GM18505 (cell line): ENCODE data around the gene C1QTNF9.

Experiments used
- ATAC-seq: cut with Tn5 transposase; IDR thresholded peaks from one replicate; pipeline ENCODE4 v1.9.1; 2021; ENCODE audit not compliant: unreplicated experiment
- POLR2A ChIP-seq: IDR thresholded peaks from 4 replicates; pipeline ENCODE4 v1.6.1; 2011; ENCODE audit warnings: borderline replicate concordance; ENCODE audit not compliant: insufficient read depth, insufficient read length; ENCODE audit errors: extremely low read depth

C1QTNF9 gene

DNA sequence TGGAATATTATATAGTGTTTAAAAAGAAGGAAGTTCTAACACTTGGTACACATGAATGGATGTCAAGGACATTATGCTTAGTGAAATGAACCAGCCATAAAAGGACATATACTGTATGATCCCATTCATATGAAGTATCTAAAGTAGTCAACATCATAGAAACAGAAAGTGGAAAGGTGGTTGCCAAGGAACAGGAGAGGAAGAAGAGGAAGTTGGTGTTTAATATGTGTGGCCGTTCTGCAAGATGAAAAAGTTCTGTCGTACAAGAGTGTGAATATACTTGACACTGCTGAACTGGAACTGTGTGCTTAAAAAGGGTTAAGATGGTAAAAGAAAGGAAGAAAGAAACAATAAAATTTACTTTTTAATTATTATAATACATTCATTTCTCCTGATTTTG, 33.1 kb upstream of the C1QTNF9 start:
- TF ChIP-seq POLR2A, result no peak
- ATAC-seq, result no peak

DNA sequence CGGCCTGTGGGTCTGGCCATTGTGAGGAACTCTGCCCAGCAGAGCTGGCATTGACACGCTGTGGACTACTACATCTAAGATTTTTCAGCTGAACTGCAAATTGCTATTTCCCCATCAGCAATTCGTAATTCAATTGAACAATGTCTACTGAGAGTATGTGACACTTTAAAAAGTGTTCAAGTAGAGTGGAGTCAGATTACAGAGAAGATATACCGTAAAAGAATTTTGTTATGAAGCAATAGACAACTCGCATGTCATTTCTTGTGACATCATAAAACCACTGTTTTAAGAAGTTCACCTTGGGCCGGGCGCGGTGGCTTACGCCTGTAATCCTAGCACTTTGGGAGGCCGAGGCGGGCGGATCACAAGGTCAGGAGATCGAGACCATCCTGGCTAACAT, 32.5 kb upstream of the C1QTNF9 start:
- no peak for TF ChIP-seq POLR2A
- ATAC-seq, result no peak

DNA sequence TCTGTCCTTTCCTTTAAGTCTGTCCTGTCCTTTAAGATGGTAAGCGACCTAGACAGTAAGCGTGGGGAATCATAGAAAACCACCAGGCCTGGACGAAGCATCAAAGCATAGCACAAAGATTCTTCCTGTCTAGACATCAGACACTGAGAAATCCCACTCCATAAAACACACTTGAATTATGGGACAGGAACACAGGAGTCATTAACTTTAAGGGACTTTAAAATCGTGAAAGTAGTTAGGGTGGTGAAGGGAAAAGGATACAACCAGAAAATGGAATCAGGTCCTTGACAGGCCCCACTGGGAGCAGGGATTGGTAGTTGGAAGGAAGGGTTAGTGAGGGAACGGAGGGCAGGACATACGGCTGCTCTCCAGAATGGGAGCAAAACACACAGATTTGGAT, 31.6 kb upstream of the C1QTNF9 start:
- ATAC-seq, result no peak
- no peak for TF ChIP-seq POLR2A

DNA sequence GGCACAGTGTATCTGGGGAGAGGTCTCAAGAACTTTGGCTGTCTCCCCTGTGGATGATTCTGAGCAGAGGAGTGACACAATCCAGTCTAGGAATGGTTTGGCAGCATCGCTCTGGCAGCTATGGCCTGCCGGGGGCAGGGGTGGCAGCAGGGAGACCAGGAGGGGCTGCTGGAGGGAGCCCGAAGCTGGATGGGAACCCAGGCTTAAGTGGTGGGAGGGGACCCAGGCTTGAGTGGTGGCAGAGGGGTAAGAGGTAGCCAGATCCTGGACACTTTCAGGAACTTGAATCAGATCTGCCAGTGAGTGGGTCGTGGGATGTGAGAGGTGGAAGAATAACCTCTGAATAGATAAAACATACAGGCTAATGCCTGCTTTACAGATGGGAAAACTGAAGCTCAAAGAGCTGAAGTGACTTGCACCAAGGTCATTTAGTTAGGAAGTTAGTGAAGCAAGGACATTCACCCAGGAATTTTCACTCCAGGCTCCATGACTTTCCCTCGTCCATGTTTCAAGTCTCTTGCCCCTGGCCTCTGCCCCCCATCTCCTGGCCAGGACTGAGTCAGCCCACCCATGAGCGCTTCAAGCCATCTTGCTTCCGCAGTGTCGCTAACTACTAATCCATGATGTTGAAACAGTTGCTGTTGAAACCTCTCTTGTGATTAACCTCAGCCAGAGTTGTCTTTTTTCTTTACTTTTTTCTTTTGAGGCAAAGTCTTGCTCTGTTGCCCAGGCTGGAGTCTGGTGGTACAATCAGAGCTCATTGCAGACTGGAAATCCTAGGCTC, 29.9 kb upstream of the C1QTNF9 start:
- no peak for TF ChIP-seq POLR2A
- no peak for ATAC-seq

DNA sequence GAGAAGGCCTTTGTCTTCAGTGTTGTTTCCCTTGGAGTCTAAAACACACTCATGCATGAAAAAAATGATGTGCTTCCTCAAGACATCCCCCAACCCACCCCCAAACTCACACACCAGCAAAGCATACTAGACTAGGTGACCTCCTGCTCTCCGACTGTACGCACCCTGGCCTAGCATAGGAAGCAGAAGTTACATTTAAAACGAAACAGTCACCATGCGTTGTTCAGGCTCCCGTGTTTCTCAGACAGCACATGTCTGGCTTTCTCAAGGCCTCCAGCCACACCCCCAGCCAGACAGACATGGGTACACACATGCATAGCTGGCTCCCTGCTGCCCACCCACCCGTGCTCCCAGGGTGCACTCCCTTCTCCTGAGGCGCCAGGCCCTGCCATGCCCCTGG, 28.7 kb upstream of the C1QTNF9 start:
- no peak for TF ChIP-seq POLR2A
- ATAC-seq, result no peak

DNA sequence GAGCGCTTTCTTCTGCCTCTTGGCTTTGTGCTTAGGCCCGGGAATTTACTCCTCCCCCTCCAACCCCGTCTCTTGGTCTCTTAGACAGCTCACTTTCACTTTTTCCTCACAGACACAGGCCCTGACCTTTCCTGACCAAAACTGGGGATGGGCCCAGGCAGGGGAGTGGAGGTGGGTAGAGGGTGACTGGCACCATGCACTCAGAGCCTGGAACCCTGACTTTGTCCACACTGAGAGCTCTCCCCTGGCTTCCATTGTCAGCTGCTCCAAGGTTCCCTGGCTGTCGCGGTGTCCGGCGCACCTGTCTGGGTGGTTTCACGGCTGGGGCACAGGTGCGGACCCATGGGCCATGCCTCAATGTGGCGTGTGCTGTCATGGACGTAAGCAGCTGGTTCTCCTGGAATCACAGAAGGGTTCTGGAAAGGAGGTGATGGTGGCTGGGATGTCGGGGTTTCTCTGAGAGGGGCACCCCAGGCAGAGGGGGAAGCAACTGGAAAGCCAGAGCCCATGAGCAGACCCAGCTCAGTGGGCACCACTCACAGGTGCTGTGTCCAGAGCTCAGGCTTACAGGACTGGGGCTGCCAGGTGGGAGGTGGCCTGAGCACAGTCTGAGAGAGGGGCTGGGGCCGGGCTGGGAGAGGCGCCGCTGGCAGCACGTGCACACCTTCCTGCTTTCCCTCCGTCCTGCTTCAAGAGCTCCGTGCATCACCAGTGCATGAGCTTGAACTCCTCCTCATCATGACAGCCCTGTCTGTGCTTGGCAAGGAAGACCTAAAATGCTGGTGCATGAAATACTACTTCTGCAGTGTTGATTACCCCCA, 28.0 kb upstream of the C1QTNF9 start:
- TF ChIP-seq POLR2A, result no peak
- no peak for ATAC-seq

DNA sequence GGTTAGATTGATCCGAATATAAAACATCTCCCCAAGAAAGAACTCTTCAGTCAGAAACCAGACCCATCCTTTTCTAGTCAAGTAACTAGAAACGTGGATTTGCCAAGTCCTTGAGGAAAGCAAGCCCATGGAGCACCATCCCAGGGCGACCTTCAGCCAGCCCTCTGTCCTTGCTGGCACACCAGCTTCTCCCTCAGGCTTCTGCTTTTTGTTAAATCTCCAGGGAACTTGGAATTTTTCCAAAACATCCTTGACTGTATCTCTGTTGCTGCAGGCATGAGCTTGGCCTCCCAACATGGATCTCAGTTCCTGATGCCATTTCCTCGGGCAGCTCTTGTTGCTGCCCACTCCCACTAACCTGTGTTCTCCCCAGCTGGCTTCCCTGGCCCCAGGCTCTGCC, 27.1 kb upstream of the C1QTNF9 start:
- ATAC-seq, result no peak
- no peak for TF ChIP-seq POLR2A

DNA sequence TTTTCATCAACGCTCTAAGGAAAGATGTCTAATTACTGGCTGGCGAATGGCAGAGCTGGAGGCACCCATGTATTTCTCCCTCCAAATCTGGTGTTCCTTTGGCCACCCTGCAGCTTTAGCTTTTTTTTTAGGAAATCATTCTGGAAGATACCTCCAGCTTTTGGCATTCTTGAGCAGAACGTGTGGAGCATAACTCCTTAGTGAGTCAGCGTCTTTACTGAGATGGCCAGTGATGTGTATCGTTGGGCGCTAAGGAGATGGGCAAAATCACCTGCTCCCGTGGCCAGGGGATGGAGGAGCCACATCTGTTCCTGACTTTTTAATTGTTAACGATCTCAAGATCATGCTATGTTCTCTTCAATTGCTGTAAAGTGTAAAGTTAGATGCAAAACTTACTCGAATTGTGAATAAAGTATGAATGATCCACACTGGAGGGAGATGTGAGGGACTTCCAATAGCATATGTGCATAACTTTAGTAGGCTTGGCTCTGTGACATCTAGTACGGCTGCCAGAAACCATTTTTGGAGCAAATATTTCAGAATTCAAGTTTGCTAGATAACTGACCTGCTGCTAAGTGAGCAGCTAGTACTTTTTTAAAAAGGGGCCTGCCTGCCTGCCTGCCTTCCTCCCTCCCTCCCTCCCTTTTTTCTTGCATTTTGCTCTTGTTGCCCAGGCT, 24.4 kb upstream of the C1QTNF9 start:
- no peak for TF ChIP-seq POLR2A
- ATAC-seq, result no peak

DNA sequence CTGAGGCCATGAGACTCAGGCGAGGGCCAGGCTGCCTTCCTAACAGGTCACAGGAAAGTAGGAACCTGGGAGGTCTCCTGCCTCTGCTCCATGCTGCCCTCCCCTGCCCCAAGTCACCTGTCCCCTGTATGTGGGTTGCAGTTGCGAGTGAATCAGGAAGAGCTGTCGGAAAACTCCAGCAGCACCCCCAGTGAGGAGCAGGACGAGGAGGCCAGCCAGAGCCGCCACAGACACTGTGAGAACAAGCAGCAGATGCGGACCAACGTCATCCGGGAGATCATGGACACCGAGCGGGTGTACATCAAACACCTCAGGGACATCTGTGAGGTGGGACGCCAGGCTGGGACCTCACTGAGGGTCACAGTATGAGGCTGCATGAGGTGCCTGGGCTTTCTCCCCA, 22.8 kb upstream of the C1QTNF9 start:
- no peak for ATAC-seq

DNA sequence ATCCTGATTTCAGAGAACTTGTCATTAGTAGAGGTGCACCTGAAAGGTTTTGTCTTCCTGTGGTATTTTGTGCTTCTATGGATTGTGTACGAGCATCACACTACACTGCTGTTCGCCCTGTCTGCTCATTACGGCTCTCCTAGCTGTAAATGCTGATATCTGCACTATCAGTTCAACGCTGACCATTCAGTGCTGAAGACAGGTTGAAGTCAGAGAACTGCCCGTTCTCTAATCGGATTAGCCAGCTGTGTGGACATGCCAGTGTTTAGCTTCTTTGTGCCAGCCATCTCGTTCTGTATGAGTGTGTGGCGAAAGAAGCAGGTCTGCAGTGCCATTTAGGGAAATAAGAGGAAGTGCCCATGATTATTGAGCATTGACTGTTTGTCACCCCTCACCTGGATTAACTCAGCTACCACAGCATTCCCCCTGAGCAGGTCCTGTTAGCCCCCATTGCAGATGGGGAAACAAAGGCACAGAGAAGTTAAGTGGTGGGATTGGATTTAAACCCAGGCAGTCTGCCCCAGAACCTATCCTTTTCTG, 21.6 kb upstream of the C1QTNF9 start:
- ATAC-seq, result no peak
- TF ChIP-seq POLR2A, result no peak

More for the DNA sequence above, 22.8 kb upstream of the C1QTNF9 start:
- TF ChIP-seq POLR2A, result no peak

DNA sequence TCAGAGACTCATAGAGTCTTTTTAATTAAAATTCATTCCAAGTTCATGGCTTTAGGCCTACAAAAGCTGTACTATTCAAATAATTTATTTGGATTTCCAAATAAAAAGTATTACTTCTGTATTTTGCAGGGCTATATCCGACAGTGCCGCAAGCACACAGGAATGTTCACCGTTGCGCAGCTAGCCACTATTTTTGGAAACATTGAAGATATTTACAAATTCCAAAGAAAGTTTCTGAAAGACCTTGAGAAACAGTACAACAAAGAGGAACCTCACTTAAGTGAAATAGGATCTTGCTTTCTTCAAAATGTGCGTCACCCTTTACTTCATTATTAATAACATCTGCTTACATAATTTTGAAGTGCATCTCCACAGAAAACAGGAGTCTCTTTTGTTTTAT, 20.5 kb upstream of the C1QTNF9 start:
- ATAC-seq, result no peak
- no peak for TF ChIP-seq POLR2A

DNA sequence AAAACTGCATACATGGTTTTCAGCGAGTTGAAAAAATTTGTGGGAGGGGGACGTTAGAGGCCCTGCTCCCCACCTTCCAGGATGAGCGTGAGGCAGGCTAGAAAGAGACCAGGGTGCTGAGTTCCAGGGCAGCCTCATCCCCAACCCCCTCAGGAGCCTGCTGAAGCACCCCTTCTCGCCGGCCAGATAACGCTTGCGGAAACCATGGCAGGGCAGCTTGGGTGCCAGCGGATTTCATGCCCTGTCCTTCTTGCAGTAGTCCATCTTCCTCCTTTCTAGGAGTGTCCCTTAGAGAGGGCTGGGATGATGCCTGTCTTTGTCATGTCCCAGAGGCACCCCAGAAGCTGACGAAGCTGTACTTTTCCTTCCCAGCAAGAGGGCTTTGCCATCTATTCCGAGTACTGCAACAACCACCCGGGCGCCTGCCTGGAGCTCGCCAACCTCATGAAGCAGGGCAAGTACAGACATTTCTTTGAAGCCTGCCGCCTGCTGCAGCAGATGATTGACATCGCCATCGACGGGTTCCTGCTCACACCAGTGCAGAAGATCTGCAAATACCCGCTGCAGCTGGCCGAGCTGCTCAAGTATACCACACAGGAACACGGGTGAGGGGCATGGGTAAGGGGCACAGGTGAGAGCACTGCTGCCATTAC, 19.0 kb upstream of the C1QTNF9 start:
- no peak for TF ChIP-seq POLR2A
- ATAC-seq, result no peak

DNA sequence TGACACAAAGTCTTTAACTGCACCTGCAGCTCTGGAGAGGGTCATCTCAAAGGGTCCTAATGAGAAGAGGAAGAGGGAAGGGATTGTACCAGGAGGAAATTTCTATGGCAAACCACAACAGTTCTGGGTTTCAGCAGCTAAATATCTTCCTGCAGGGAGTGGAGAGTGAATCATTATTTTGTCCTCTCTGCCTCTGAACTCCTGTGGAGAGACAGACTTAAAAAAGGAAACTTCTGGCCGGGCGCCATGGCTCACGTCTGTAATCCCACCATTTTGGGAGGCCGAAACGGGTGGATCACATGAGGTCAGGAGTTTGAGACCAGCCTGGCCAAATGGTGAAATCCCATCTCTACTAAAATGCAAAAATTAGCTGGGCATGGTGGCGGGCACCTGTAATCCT, 16.9 kb upstream of the C1QTNF9 start:
- no peak for TF ChIP-seq POLR2A
- ATAC-seq, result no peak
